IMR-90 (cell line): ENCODE results near the gene CLEC2D. TPM values are rescaled to one million over a fixed set of nuclear protein-coding genes. Genes with fewer than 3 reads are reported as not detected.
"Not testable (repeated sequence)": the region's sequence is repeated elsewhere in the genome, so short reads cannot be mapped to it uniquely, and the experiment has no call there.

Experiments
- ATAC-seq: fragments of 200-7000 bp; cut with Tn5 transposase; 2 replicates; pipeline ENCODE4 v1.9.1; 2020; ENCODE audit warnings: low read depth, mild to moderate bottlenecking, moderate library complexity
- BruUV-seq: library from RNA; stranded (reverse); fragments of 400-500 nt; replicated peaks from 2 replicates; lab custom pipeline; 2021; lab: Mats Ljungman, UMichigan
- CTCF ChIA-PET: fragments of 300-600 bp; formaldehyde crosslinking; extraction: SDS; loops from one replicate; lab custom pipeline; 2021; ENCODE audit warnings: antibody characterized with exemption; lab: Yijun Ruan, JAX
- POLR2A ChIA-PET: fragments of 300-600 bp; sonication (Branson Sonifier 250); formaldehyde crosslinking; loops from one replicate; lab custom pipeline; 2022; ENCODE audit warnings: antibody characterized with exemption; ENCODE audit not compliant: unreplicated experiment; lab: Charles Lee
- DNase-seq: peaks from one replicate; pipeline ENCODE4 v3.0.0; 2013
- H2AFZ ChIP-seq: replicated peaks from 2 replicates; pipeline ENCODE3; 2013; ENCODE audit warnings: low read length, mild to moderate bottlenecking; ENCODE audit not compliant: poor library complexity
- H2AK5ac ChIP-seq: 2 replicates; pipeline ENCODE4 v1.6.1; 2013; ENCODE audit warnings: low read depth, low read length, inconsistent platforms
- H2AK9ac ChIP-seq: replicated peaks from 2 replicates; pipeline ENCODE3; 2013; ENCODE audit warnings: mild to moderate bottlenecking, low read depth, low read length, moderate library complexity; ENCODE audit not compliant: poor library complexity
- H2BK120ac ChIP-seq: 2 replicates; pipeline ENCODE4 v1.6.1; 2013; ENCODE audit warnings: low read depth, low read length, inconsistent platforms
- H2BK15ac ChIP-seq: 3 replicates; pipeline ENCODE4 v1.6.1; 2013; ENCODE audit warnings: low read depth, low read length, inconsistent platforms
- H2BK20ac ChIP-seq: 2 replicates; pipeline ENCODE4 v1.6.1; 2013; ENCODE audit warnings: low read depth, mild to moderate bottlenecking, inconsistent platforms, low read length, moderate library complexity
- H2BK5ac ChIP-seq: 2 replicates; pipeline ENCODE4 v1.6.1; 2013; ENCODE audit warnings: mild to moderate bottlenecking, low read depth, low read length, inconsistent platforms; ENCODE audit not compliant: poor library complexity, severe bottlenecking
- H3K14ac ChIP-seq: replicated peaks from 2 replicates; pipeline ENCODE4 v1.6.1; 2013; ENCODE audit warnings: low read depth, low read length, inconsistent platforms
- H3K18ac ChIP-seq: 2 replicates; pipeline ENCODE4 v1.6.1; 2013; ENCODE audit warnings: low read depth, low read length, control low read depth
- H3K23ac ChIP-seq: 2 replicates; pipeline ENCODE4 v1.6.1; 2013; ENCODE audit warnings: low read depth, low read length, inconsistent platforms
- H3K27ac ChIP-seq: 2 replicates; pipeline ENCODE4 v1.5.1; 2013; ENCODE audit warnings: mild to moderate bottlenecking, control low read depth, low read length; ENCODE audit not compliant: insufficient read depth
- H3K27me3 ChIP-seq: 2 replicates; pipeline ENCODE4 v1.6.1; 2013; ENCODE audit warnings: low read length; ENCODE audit not compliant: control insufficient read depth, insufficient read depth
- H3K36me3 ChIP-seq: 2 replicates; pipeline ENCODE4 v1.6.1; 2013; ENCODE audit warnings: low read length, mixed read lengths; ENCODE audit not compliant: control insufficient read depth, insufficient read depth
- H3K4ac ChIP-seq: 2 replicates; pipeline ENCODE4 v1.6.1; 2013; ENCODE audit warnings: low read depth, low read length, inconsistent platforms
- H3K4me1 ChIP-seq: 2 replicates; pipeline ENCODE4 v1.6.1; 2013; ENCODE audit warnings: low read length, mixed read lengths; ENCODE audit not compliant: control insufficient read depth, insufficient read depth
- H3K4me2 ChIP-seq: 2 replicates; pipeline ENCODE4 v1.6.1; 2013; ENCODE audit warnings: low read depth, mild to moderate bottlenecking, control low read depth, low read length, moderate library complexity
- H3K4me3 ChIP-seq: 2 replicates; pipeline ENCODE4 v1.5.1; 2013; ENCODE audit warnings: low read depth, mild to moderate bottlenecking, control low read depth, low read length, moderate library complexity; ENCODE audit not compliant: insufficient read depth
- H3K56ac ChIP-seq: 2 replicates; pipeline ENCODE4 v1.6.1; 2013; ENCODE audit warnings: low read length, inconsistent platforms; ENCODE audit not compliant: insufficient read depth; ENCODE audit errors: extremely low read depth
- H3K79me1 ChIP-seq, 2 experiments: 2 replicates each; pipeline ENCODE4 v1.6.1; 2013; ENCODE audit warnings: low read length in 2 of 2, inconsistent platforms in 1 of 2, low read depth in 1 of 2
- H3K9ac ChIP-seq: 2 replicates; pipeline ENCODE4 v1.6.1; 2013; ENCODE audit warnings: low read depth, low read length, control low read depth
- H3K9me1 ChIP-seq: 2 replicates; pipeline ENCODE4 v1.6.1; 2013; ENCODE audit warnings: low read length, inconsistent platforms; ENCODE audit not compliant: insufficient read depth
- H3K9me3 ChIP-seq: 2 replicates; pipeline ENCODE4 v1.6.1; 2013; ENCODE audit warnings: low read length; ENCODE audit not compliant: control insufficient read depth, insufficient read depth
- H4K20me1 ChIP-seq: 2 replicates; pipeline ENCODE4 v1.6.1; 2013; ENCODE audit warnings: low read length, inconsistent platforms; ENCODE audit not compliant: insufficient read depth
- H4K5ac ChIP-seq: 2 replicates; pipeline ENCODE4 v1.6.1; 2013; ENCODE audit warnings: mild to moderate bottlenecking, low read depth, low read length, control low read depth
- H4K8ac ChIP-seq, 2 experiments: 2 replicates each; pipeline ENCODE4 v1.6.1; 2013; ENCODE audit warnings: low read depth in 2 of 2, low read length in 2 of 2, control low read depth in 1 of 2, inconsistent platforms in 1 of 2
- H4K91ac ChIP-seq: 2 replicates; pipeline ENCODE4 v1.6.1; 2013; ENCODE audit warnings: low read depth, low read length, inconsistent platforms; ENCODE audit not compliant: insufficient read depth
- CEBPB ChIP-seq: IDR thresholded peaks from 2 replicates; pipeline ENCODE4 v1.6.1; 2012; ENCODE audit warnings: low read depth, low read length, improper control_type of control experiment
- WGBS, 2 experiments: methylation state at CpG; one replicate each; pipeline versions ENCODE4 v1.1.5 to v1.1.7; 2013; ENCODE audit warnings: missing lambda C conversion rate in 2 of 2; ENCODE audit not compliant: insufficient read length in 1 of 2; ENCODE audit errors: extremely low coverage in 2 of 2; 5-methylcytosine and 5-hydroxymethylcytosine counted together
- dilution Hi-C: fragments of 300-500 bp; cut with HindIII; formaldehyde crosslinking; loops from one replicate; pipeline ENCODE4 v1.14.3; 2018; ENCODE audit warnings: low sequenced_read_pairs; ENCODE audit not compliant: unreplicated experiment
- in situ Hi-C: fragments of 300-500 bp; cut with MboI; formaldehyde crosslinking; loops from 3 replicates; pipeline ENCODE4 v1.14.3; 2019; ENCODE audit warnings: low sequenced_read_pairs, inconsistent platforms, mixed read lengths
- intact Hi-C: fragments of 100-400 bp; cut with micrococcal nuclease; formaldehyde crosslinking; loops from 2 replicates; pipeline ENCODE4 v1.10.0; 2022
- polyA plus RNA-seq, 3 experiments: library from polyadenylated mRNA; depleted of rRNA; stranded (reverse); fragments of >200 nt; gene quantifications; 2 replicates each; pipeline ENCODE4 v1.2.3, GENCODE V29; 2012; ENCODE audit warnings: low replicate concordance in 1 of 3
- total RNA-seq: library from RNA; depleted of rRNA; stranded (reverse); fragments of >200 nt; gene quantifications from 2 replicates; pipeline ENCODE4 v1.2.3, GENCODE V29; 2012

CLEC2D gene
- total and polyA plus RNA-seq, 2 of the 4 experiments (the other 2 are of a cell fraction): 0.72 to 1.2 TPM

- H3K4me1 ChIP-seq, H2BK20ac ChIP-seq, H3K4me3 ChIP-seq, H3K18ac ChIP-seq, H3K9me3 ChIP-seq, H3K4me2 ChIP-seq, H3K9ac ChIP-seq, H4K5ac ChIP-seq, H2BK5ac ChIP-seq, H4K91ac ChIP-seq, H4K20me1 ChIP-seq, H3K27ac ChIP-seq, H2AK9ac ChIP-seq, H3K23ac ChIP-seq, CTCF ChIA-PET, BruUV-seq, H3K56ac ChIP-seq, H3K14ac ChIP-seq, dilution Hi-C loops, POLR2A ChIA-PET, H3K4ac ChIP-seq, ATAC-seq, H3K36me3 ChIP-seq, H4K8ac ChIP-seq, H3K9me1 ChIP-seq, H2BK120ac ChIP-seq, H2AK5ac ChIP-seq, H2AFZ ChIP-seq, H3K27me3 ChIP-seq, H2BK15ac ChIP-seq: not testable (repeated sequence)
- DNase-seq: peak; percentile 50
- no CpG with 5 or more reads among the region's 1 CpG for WGBS, 2 experiments
- in situ Hi-C loops (loop anchor here (25.0 kb wide), 1 partner anchor 308 kb away; no protein-coding TSS in a partner anchor), intact Hi-C loops (loop anchor here (5.0 kb wide), 1 partner anchor 313 kb away; no protein-coding TSS in a partner anchor)
- H3K79me1 ChIP-seq: peaks cover 0 to 12% of the 10 kb centered on the region in 2 experiments; a peak in 2 of 4 replicates
- peak; percentile 40; the same call in 1 of the 2 replicates for TF ChIP-seq CEBPB
Measured at GRCh38 chr12:9644985-9645551, 24.4 kb upstream of the CLEC2D start.
